GM12878 (cell line): ENCODE measurements around the gene MAGEC2. TPM values are rescaled to one million over a fixed set of nuclear protein-coding genes. Genes with fewer than 3 reads are reported as not detected.

Experiments
- ATAC-seq: fragments of 200-7000 bp; cut with Tn5 transposase; 3 replicates; pipeline ENCODE4 v1.9.1; 2020; ENCODE audit warnings: mild to moderate bottlenecking, moderate library complexity
- BruUV-seq: library from RNA; stranded (reverse); fragments of 400-500 nt; replicated peaks from 2 replicates; lab custom pipeline; 2021; lab: Mats Ljungman, UMichigan
- CTCF ChIA-PET: fragments of 300-600 bp; sonication (Branson Sonifier 250); formaldehyde crosslinking; extraction: SDS; loops from one replicate; lab custom pipeline; 2021; ENCODE audit warnings: inconsistent platforms; lab: Yijun Ruan, JAX
- POLR2A ChIA-PET: fragments of 350-600 bp; formaldehyde crosslinking; extraction: SDS; loops from one replicate; lab custom pipeline; 2021; ENCODE audit warnings: inconsistent platforms; lab: Charles Lee
- RAD21 ChIA-PET: fragments of 300-600 bp; sonication (Branson Sonifier 250); formaldehyde crosslinking; loops from one replicate; lab custom pipeline; 2023; ENCODE audit warnings: antibody characterized with exemption; ENCODE audit not compliant: unreplicated experiment; lab: Charles Lee
- SMC1A ChIA-PET: fragments of 300-600 bp; sonication (Branson Sonifier 250); formaldehyde crosslinking; loops from one replicate; lab custom pipeline; 2023; ENCODE audit not compliant: unreplicated experiment, uncharacterized antibody; lab: Charles Lee
- DNase-seq: peaks from one replicate; pipeline ENCODE4 v3.0.0-alpha.2; 2011; ENCODE audit warnings: low read depth, low spot score
- FAIRE-seq: peaks from 3 replicates; lab custom pipeline; 2011; peaks lifted over from hg19 to GRCh38; lab: Jason Lieb, UNC
- H2AFZ ChIP-seq: 2 replicates; pipeline ENCODE4 v1.6.0; 2011; ENCODE audit warnings: low read depth, low read length, control low read depth; ENCODE audit not compliant: control insufficient read depth
- H3K27ac ChIP-seq: 2 replicates; pipeline ENCODE4 v1.5.1; 2011; ENCODE audit warnings: control low read depth; ENCODE audit not compliant: control insufficient read depth, insufficient read depth
- H3K27me3 ChIP-seq, 2 experiments: replicated peaks in 1 of 2; 2 replicates each; pipeline versions ENCODE4 v1.6.0 to v1.6.1; 2011; ENCODE audit warnings: low read length in 1 of 2; ENCODE audit not compliant: control insufficient read depth in 2 of 2, insufficient read depth in 2 of 2
- H3K36me3 ChIP-seq, 2 experiments: 2 replicates each; pipeline ENCODE4 v1.5.1; 2011; ENCODE audit warnings: low read length in 1 of 2; ENCODE audit not compliant: control insufficient read depth in 2 of 2, insufficient read depth in 2 of 2
- H3K4me1 ChIP-seq: 2 replicates; pipeline ENCODE4 v1.6.1; 2011; ENCODE audit warnings: mild to moderate bottlenecking, low read length, moderate library complexity, mixed read lengths; ENCODE audit not compliant: control insufficient read depth, insufficient read depth
- H3K4me2 ChIP-seq: 2 replicates; pipeline ENCODE4 v1.6.0; 2011; ENCODE audit warnings: control low read depth; ENCODE audit not compliant: control insufficient read depth, insufficient read depth
- H3K4me3 ChIP-seq: fragments of 200-600 bp; sonication (generic); 2 replicates; pipeline ENCODE4 v1.5.1; 2016
- H3K79me2 ChIP-seq: 2 replicates; pipeline ENCODE4 v1.6.0; 2011; ENCODE audit warnings: low read length; ENCODE audit not compliant: control insufficient read depth, insufficient read depth
- H3K9ac ChIP-seq: 2 replicates; pipeline ENCODE4 v1.8.0; 2011; ENCODE audit warnings: low read length, control low read depth, mixed read lengths; ENCODE audit not compliant: control insufficient read depth, insufficient read depth
- H3K9me3 ChIP-seq: replicated peaks from 3 replicates; pipeline ENCODE4 v1.5.1; 2011; ENCODE audit warnings: mild to moderate bottlenecking, low read length; ENCODE audit not compliant: control insufficient read depth, insufficient read depth
- H4K20me1 ChIP-seq: 2 replicates; pipeline ENCODE4 v1.6.0; 2011; ENCODE audit not compliant: control insufficient read depth, insufficient read depth
- ATF2 ChIP-seq: IDR thresholded peaks from 2 replicates; pipeline ENCODE4 v1.6.1; 2012; ENCODE audit warnings: low read length, inconsistent platforms
- CREB1 ChIP-seq: IDR thresholded peaks from 2 replicates; pipeline ENCODE4 v1.6.1; 2012; ENCODE audit warnings: low read depth, mild to moderate bottlenecking, inconsistent platforms
- HCFC1 ChIP-seq: fragments of 150-350 bp; IDR thresholded peaks from 2 replicates; pipeline ENCODE4 v1.6.1; 2014; ENCODE audit warnings: low read length
- IKZF1 ChIP-seq: fragments of 450-650 bp; conservative IDR thresholded peaks from 2 replicates; pipeline ENCODE4 v1.6.1; 2017; ENCODE audit warnings: antibody characterized with exemption, mild to moderate bottlenecking
- IRF4 ChIP-seq: IDR thresholded peaks from 2 replicates; pipeline ENCODE4 v1.6.1; 2011; ENCODE audit warnings: low read depth, low read length
- MXI1 ChIP-seq: fragments of 150-350 bp; IDR thresholded peaks from 2 replicates; pipeline ENCODE4 v1.6.1; 2011; ENCODE audit warnings: low read depth, mild to moderate bottlenecking, inconsistent platforms, low read length, improper control_type of control experiment
- NRF1 ChIP-seq: conservative IDR thresholded peaks from 2 replicates; pipeline ENCODE4 v1.6.1; 2011; ENCODE audit warnings: mild to moderate bottlenecking, low read depth, low read length, improper control_type of control experiment
- RUNX3 ChIP-seq: IDR thresholded peaks from 2 replicates; pipeline ENCODE4 v1.6.1; 2012; ENCODE audit warnings: low read length, inconsistent platforms
- TAF1 ChIP-seq: IDR thresholded peaks from 2 replicates; pipeline ENCODE4 v1.6.1; 2011; ENCODE audit warnings: mild to moderate bottlenecking, low read depth, low read length, borderline replicate concordance
- YY1 ChIP-seq: IDR thresholded peaks from 2 replicates; pipeline ENCODE4 v1.6.1; 2011; ENCODE audit warnings: low read depth, mild to moderate bottlenecking, low read length
- ZBTB40 ChIP-seq: fragments of 450-650 bp; IDR thresholded peaks from 2 replicates; pipeline ENCODE4 v1.6.1; 2016; ENCODE audit warnings: mild to moderate bottlenecking, moderate library complexity, borderline replicate concordance
- ZNF274 ChIP-seq: IDR thresholded peaks from one replicate; pipeline ENCODE4 v1.8.0; 2011; ENCODE audit not compliant: insufficient read length, insufficient read depth
- WGBS: methylation state at CpG from one replicate; pipeline ENCODE4 v1.1.6; 2016; ENCODE audit warnings: low lambda C conversion rate; ENCODE audit not compliant: insufficient replicate concordance, insufficient coverage; ENCODE audit errors: missing lambda C conversion rate; 5-methylcytosine and 5-hydroxymethylcytosine counted together
- in situ Hi-C: fragments of 300-500 bp; cut with MboI; formaldehyde crosslinking; loops from 9 replicates; pipeline ENCODE4 v1.14.3; 2018; ENCODE audit warnings: mixed read lengths
- intact Hi-C: fragments of 100-400 bp; cut with micrococcal nuclease; formaldehyde crosslinking; loops from one replicate; pipeline ENCODE4 v1.14.2; 2022; ENCODE audit not compliant: unreplicated experiment
- polyA plus RNA-seq, 11 experiments: library from polyadenylated mRNA; depleted of rRNA in 4 of 11; unstranded in 6 of 11; stranded (reverse) in 5 of 11; fragments of >200 nt; fragmentation: Nextera tagmentation in 4 of 11; fragmentation: Illumina TruSeq in 1 of 11; extraction: Ambion mirVana in 4 of 11; extraction: Trizol in 1 of 11; gene quantifications; 1 replicate in 1 of 11; 2 replicates in 10 of 11; pipeline versions ENCODE4 v1.2.1 to v1.2.3, GENCODE V29; 2011 to 2016; ENCODE audit warnings: inconsistent platforms in 2 of 11, missing spikeins in 2 of 11, low read depth in 1 of 11
- total RNA-seq, 4 experiments: library from RNA; depleted of rRNA in 3 of 4; stranded (reverse); fragments of >200 nt in 3 of 4; fragmentation: Illumina TruSeq in 1 of 4; extraction: Trizol in 1 of 4; gene quantifications; 2 replicates each; pipeline versions ENCODE4 v1.2.1 to v1.2.3, GENCODE V29; 2013 to 2021

MAGEC2 gene
- total and polyA plus RNA-seq, 10 of the 15 experiments (the other 5 are each of a cell fraction or from before 2014, with no cell fraction given) = 0.50 TPM; not detected in 9

- Histone ChIP-seq H3K4me2 (no peak overlapping the region), H3K36me3 (no peaks in the 10 kb centered on the region), H3K9me3 (no peaks in the 10 kb centered on the region), H3K4me1 (no peaks in the 10 kb centered on the region), H4K20me1 (no peaks in the 10 kb centered on the region), H3K27me3 (no peaks in the 10 kb centered on the region), H3K27ac (no peak overlapping the region), H3K4me3 (no peak overlapping the region), H3K79me2 (no peaks in the 10 kb centered on the region), H2AFZ (no peak overlapping the region), H3K9ac (no peak overlapping the region)
- ChIA-PET RAD21 (no interaction called here), SMC1A (no interaction called here), POLR2A (no interaction called here), CTCF (no interaction called here)
- 0% methylated on average over 4 of the region's 4 CpGs for WGBS
- TF ChIP-seq TAF1 (no peak), HCFC1 (no peak)
- no peak for DNase-seq
- no peak for ATAC-seq
- intact Hi-C loops (no loop called here), in situ Hi-C loops (no loop called here)
- no peak for FAIRE-seq
- BruUV-seq = no TSS peak
Measured at GRCh38 chrX:142251202-142251601, 46.1 kb upstream of the MAGEC2 start.

- no peak for TF ChIP-seq ZBTB40
- TF ChIP-seq ZNF274 = no peak
- TF ChIP-seq MXI1 = no peak
- TF ChIP-seq IKZF1 = no peak
- TF ChIP-seq IRF4 = no peak
- no peak for TF ChIP-seq RUNX3
- no peak for TF ChIP-seq NRF1
- TF ChIP-seq CREB1 = no peak
- TF ChIP-seq ATF2 = no peak
- no peak for TF ChIP-seq YY1
- no TSS peak for BruUV-seq
- Histone ChIP-seq H3K4me2 (no peak overlapping the region), H3K79me2 (no peaks in the 10 kb centered on the region), H3K9me3 (no peaks in the 10 kb centered on the region), H4K20me1 (no peaks in the 10 kb centered on the region), H2AFZ (no peak overlapping the region), H3K4me1 (no peaks in the 10 kb centered on the region), H3K27ac (no peak overlapping the region), H3K36me3 (no peaks in the 10 kb centered on the region), H3K4me3 (no peak overlapping the region), H3K27me3 (no peaks in the 10 kb centered on the region), H3K9ac (no peak overlapping the region)
- 15% methylated on average over 4 of the region's 4 CpGs for WGBS
- ChIA-PET RAD21 (no interaction called here), SMC1A (interaction anchor here (0.6 kb wide), 1 partner anchor 481 kb away, joined by 3 read pairs; no protein-coding TSS in a partner anchor), CTCF (no interaction called here), POLR2A (no interaction called here)
- FAIRE-seq (no peak), DNase-seq (no peak), ATAC-seq (no peak)
- intact Hi-C loops = no loop called here
- in situ Hi-C loops = no loop called here
Measured at GRCh38 chrX:142250502-142250901, 45.4 kb upstream of the MAGEC2 start.
